Activated naive CD4-positive, alpha-beta T cell treated with Interleukin-2 at 50 U/mL for 16 hours (primary cell): ENCODE results near the gene URI1.
"Not testable (repeated sequence)": the region's sequence is repeated elsewhere in the genome, so short reads cannot be mapped to it uniquely, and the experiment has no call there.

Source experiments
- DNase-seq: peaks from one replicate; pipeline ENCODE4 v3.0.0-alpha.2; 2020

The URI1 gene

GRCh38 chr19:30028992-30029343 lies 86.9 kb downstream of the URI1 start:
- no peak for DNase-seq

GRCh38 chr19:30029721-30030510 lies 87.9 kb downstream of the URI1 start:
- DNase-seq = no peak

GRCh38 chr19:30034321-30034720 lies 92.3 kb downstream of the URI1 start:
- no peak for DNase-seq

GRCh38 chr19:30036154-30037129 lies 94.4 kb downstream of the URI1 start:
- DNase-seq = no peak

- DNase-seq = no peak
Observed at GRCh38 chr19:30037835-30038234, 95.8 kb downstream of the URI1 start.

- not testable (repeated sequence) for DNase-seq
Observed at GRCh38 chr19:30041931-30042330, 99.9 kb downstream of the URI1 start.

GRCh38 chr19:30043008-30043407 lies 101.0 kb downstream of the URI1 start:
- DNase-seq = not testable (repeated sequence)

- no peak for DNase-seq
Observed at GRCh38 chr19:30044273-30045248, 102.5 kb downstream of the URI1 start.

GRCh38 chr19:30046522-30046921 lies 104.5 kb downstream of the URI1 start:
- no peak for DNase-seq

GRCh38 chr19:30047432-30047831 lies 105.4 kb downstream of the URI1 start:
- DNase-seq = no peak

GRCh38 chr19:30049226-30049625 lies 107.2 kb downstream of the URI1 start:
- DNase-seq = no peak

- DNase-seq = no peak
Observed at GRCh38 chr19:30049846-30050667, 108.0 kb downstream of the URI1 start.

- DNase-seq = no peak
Observed at GRCh38 chr19:30052122-30053075, 110.4 kb downstream of the URI1 start.

- DNase-seq = no peak
Observed at GRCh38 chr19:30053558-30053957, 111.5 kb downstream of the URI1 start.

GRCh38 chr19:30054210-30054609 lies 112.2 kb downstream of the URI1 start:
- no peak for DNase-seq

- DNase-seq = no peak
Observed at GRCh38 chr19:30056580-30056979, 114.5 kb downstream of the URI1 start.

- no peak for DNase-seq
Observed at GRCh38 chr19:30059741-30060457, 117.9 kb downstream of the URI1 start.

GRCh38 chr19:30060531-30061222 lies 118.6 kb downstream of the URI1 start:
- DNase-seq = no peak
